ENCODE measurements around the gene LHFPL5. TPM values are rescaled to one million over a fixed set of nuclear protein-coding genes. Genes with fewer than 3 reads are reported as not detected.

LHFPL5 gene
- total RNA-seq, 1 experiment from 2014 or later = not detected

DNA sequence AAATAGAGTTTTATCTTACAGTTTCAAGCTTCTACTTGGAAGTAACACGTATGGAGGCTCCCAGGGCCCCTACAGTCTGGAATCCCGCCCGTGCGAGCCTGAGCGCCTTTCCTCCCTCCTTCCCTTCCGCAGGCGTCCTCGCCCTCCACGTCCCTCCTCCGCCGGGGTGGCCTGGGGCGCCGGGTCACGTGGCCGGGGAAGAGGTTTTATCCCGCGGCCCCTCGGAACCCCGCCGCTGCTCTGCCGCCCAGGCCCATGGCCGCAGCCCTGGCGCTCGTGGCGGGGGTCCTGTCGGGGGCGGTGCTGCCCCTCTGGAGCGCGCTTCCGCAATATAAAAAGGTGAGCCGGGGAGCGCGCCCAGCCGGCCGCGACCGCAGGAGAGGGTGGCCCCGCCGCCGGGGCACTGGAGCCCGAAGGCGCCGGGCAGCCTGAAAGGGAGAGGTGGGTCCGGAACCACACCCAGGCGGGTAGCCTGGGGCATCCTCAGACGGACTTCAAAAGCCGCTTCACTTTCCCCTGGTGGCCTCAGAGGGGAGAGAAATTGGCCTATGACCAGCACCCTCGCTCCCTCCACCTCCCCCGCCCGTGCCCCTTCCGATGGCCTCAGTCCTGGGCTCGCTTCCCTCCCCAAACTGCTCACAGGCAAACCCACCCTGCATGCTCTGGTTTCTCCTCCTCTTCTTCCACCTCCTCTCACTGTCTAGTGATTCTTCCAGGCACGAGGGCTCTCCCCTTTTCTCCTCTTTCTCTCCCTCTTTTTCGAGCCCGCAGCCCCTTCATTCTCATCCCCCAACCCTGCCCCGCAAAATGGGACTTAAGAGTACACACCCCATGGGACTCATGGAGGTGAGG, 28.6 kb upstream of the LHFPL5 start, which contains the start of gene CLPSL2:
CLPSL2 (plus strand) TSS at position 235 of the 852 bp plus-strand sequence; CDS start at position 256, 21 bp downstream.
- Histone ChIP-seq H3K27me3 (ENCODE audit: low read length) (no peaks in the 10 kb centered on the region), H2AFZ (ENCODE audit: low read length) (no peak within 1 kb of the TSS), H3K9ac (ENCODE audit: low read length) (no peak within 1 kb of the TSS), H3K79me2 (ENCODE audit: low read length) (no peaks in the 10 kb centered on the region), H3K4me2 (ENCODE audit: low read depth, low read length, poor library complexity, severe bottlenecking) (no peak within 1 kb of the TSS), H3K4me1 (ENCODE audit: low read length) (no peaks in the 10 kb centered on the region), H3K9me2 (replicated peaks; ENCODE audit: insufficient read depth, low read length) (no peaks in the 10 kb centered on the region), H4K20me1 (ENCODE audit: insufficient read depth, low read depth, low read length) (no peaks in the 10 kb centered on the region), H3K36me3 (ENCODE audit: insufficient read depth, low read length) (no peaks in the 10 kb centered on the region), H3K27ac (ENCODE audit: low read length) (no peak within 1 kb of the TSS), H3K9me3 (ENCODE audit: low read length) (no peaks in the 10 kb centered on the region), H3K4me3 (ENCODE audit: low read length) (no peak within 1 kb of the TSS)
- DNase-seq = no peak

DNA sequence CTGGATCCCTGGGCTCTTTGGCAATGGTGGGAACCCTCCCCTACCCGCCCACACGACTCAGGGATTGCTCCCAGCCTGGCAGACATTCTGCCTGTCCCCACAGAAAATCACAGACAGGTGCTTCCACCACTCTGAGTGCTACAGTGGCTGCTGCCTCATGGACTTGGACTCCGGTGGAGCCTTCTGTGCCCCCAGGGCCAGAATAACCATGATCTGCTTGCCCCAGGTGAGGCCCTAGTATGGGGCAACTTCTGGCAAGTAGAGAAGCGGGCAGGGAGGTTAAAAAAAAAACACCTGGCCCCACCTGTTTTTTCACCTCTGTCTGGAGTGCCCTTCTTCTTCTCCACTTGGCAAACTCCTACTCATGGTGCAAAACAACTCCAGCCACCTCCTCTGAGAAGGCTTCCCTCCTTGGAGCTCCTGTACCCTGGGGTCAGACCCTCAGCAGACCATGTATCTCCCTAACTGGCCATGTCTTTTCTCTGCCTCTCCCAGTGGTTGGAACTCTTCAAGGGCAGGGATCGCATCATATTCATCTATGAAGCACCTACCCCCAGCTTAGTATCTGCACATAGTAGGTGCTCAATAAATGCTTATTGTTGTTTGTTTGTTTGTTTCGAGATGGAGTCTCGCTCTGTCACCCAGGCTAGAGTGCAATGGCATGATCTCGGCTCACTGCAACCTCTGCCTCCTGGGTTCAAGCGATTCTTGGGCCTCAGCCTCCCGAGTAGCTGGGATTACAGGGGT, 27.6 kb upstream of the LHFPL5 start:
- H3K9ac ChIP-seq (ENCODE audit: low read length) = no peak overlapping the region
- H3K9me2 ChIP-seq (replicated peaks; ENCODE audit: insufficient read depth, low read length) = no peaks in the 10 kb centered on the region
- H3K36me3 ChIP-seq (ENCODE audit: insufficient read depth, low read length) = no peaks in the 10 kb centered on the region
- no peaks in the 10 kb centered on the region for H3K4me1 ChIP-seq (ENCODE audit: low read length)
- H2AFZ ChIP-seq (ENCODE audit: low read length) = no peak overlapping the region
- H3K79me2 ChIP-seq (ENCODE audit: low read length) = no peaks in the 10 kb centered on the region
- DNase-seq = no peak
- no peaks in the 10 kb centered on the region for H3K27me3 ChIP-seq (ENCODE audit: low read length)
- H3K27ac ChIP-seq (ENCODE audit: low read length) = no peak overlapping the region
- no peak overlapping the region for H3K4me2 ChIP-seq (ENCODE audit: low read depth, low read length, poor library complexity, severe bottlenecking)
- no peak overlapping the region for H3K4me3 ChIP-seq (ENCODE audit: low read length)
- H4K20me1 ChIP-seq (ENCODE audit: insufficient read depth, low read depth, low read length) = no peaks in the 10 kb centered on the region
- no peaks in the 10 kb centered on the region for H3K9me3 ChIP-seq (ENCODE audit: low read length)

DNA sequence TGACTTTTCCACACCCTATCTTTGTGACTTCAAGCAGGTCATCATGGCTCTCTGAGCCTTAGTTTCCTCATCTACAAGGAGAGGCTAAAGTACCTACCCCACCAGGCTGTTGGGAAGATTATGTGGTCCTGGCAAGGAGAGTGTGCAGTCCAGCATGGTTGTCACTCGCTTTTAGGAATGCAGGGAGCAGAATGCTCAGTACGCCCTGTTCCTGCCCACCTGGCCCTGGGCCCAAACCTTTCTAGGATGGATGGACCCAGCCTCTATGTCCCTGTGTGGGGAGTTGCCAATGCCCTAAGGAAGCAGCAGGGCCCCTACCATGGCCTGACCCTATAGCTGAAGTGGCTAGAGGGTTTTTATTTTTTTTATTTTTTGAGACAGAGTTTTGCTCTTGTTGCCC, 26.7 kb upstream of the LHFPL5 start:
- no peaks in the 10 kb centered on the region for H3K9me2 ChIP-seq (replicated peaks; ENCODE audit: insufficient read depth, low read length)
- no peaks in the 10 kb centered on the region for H3K27me3 ChIP-seq (ENCODE audit: low read length)

DNA sequence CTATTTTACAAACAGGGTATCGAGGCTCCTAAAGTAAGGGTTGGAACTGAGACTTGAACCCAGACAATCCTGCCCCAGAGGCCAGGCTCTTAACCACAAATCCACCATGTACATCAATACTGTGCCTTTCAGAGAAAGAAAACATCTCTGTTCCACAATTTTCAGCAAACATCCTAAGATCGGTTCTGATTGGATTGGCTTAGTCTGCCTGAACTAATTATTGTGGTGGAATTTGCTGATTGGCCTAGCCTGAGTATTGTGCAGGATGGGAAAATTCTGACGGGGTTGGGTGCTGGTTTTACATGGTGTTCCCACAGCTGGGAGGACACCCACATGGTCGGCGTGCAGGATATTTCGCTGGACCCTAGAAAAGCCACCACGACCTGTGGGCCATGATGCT, 24.4 kb upstream of the LHFPL5 start, which contains the start of gene CLPSL1:
CLPSL1 (plus strand) TSS at position 301 of the 400 bp plus-strand sequence; CDS start at position 393, 92 bp downstream.
- Histone ChIP-seq H3K4me1 (ENCODE audit: low read length) (no peaks in the 10 kb centered on the region), H2AFZ (ENCODE audit: low read length) (no peak within 1 kb of the TSS), H3K27me3 (ENCODE audit: low read length) (no peaks in the 10 kb centered on the region), H3K9ac (ENCODE audit: low read length) (no peak within 1 kb of the TSS), H3K36me3 (ENCODE audit: insufficient read depth, low read length) (no peaks in the 10 kb centered on the region), H3K4me3 (ENCODE audit: low read length) (no peak within 1 kb of the TSS), H3K27ac (ENCODE audit: low read length) (no peak within 1 kb of the TSS), H4K20me1 (ENCODE audit: insufficient read depth, low read depth, low read length) (no peaks in the 10 kb centered on the region), H3K9me2 (replicated peaks; ENCODE audit: insufficient read depth, low read length) (no peaks in the 10 kb centered on the region), H3K79me2 (ENCODE audit: low read length) (no peaks in the 10 kb centered on the region), H3K9me3 (ENCODE audit: low read length) (no peaks in the 10 kb centered on the region), H3K4me2 (ENCODE audit: low read depth, low read length, poor library complexity, severe bottlenecking) (no peak within 1 kb of the TSS)
- DNase-seq = no peak

More for the DNA sequence above, 26.7 kb upstream of the LHFPL5 start:
- no peaks in the 10 kb centered on the region for H3K9me3 ChIP-seq (ENCODE audit: low read length)
- H3K4me3 ChIP-seq (ENCODE audit: low read length) = no peak overlapping the region
- H4K20me1 ChIP-seq (ENCODE audit: insufficient read depth, low read depth, low read length) = no peaks in the 10 kb centered on the region
- H3K4me2 ChIP-seq (ENCODE audit: low read depth, low read length, poor library complexity, severe bottlenecking) = no peak overlapping the region
- no peak overlapping the region for H3K27ac ChIP-seq (ENCODE audit: low read length)
- H2AFZ ChIP-seq (ENCODE audit: low read length) = no peak overlapping the region
- DNase-seq = no peak
- no peak overlapping the region for H3K9ac ChIP-seq (ENCODE audit: low read length)
- H3K36me3 ChIP-seq (ENCODE audit: insufficient read depth, low read length) = no peaks in the 10 kb centered on the region
- no peaks in the 10 kb centered on the region for H3K4me1 ChIP-seq (ENCODE audit: low read length)
- H3K79me2 ChIP-seq (ENCODE audit: low read length) = no peaks in the 10 kb centered on the region

DNA sequence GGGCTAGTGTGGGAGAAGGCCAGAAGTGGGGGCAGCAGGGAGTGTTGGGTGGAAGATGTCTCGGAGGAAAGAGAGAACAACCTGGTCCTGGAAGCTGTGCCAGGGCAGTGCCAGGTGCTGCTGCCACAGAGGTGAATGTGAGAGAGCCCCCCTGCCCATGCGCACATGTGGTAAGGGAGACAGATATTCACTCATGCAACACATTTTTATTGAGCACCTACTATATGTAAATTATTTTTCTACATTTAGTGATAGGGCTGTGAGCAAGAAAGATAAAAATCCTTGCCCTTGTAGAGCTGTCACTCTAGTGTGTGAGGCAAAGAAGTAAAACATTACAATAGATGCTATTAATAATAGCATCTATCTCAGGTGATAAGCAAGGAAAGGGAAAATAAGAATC, 23.9 kb upstream of the LHFPL5 start:
- DNase-seq = no peak
- no peak overlapping the region for H3K4me2 ChIP-seq (ENCODE audit: low read depth, low read length, poor library complexity, severe bottlenecking)
- no peaks in the 10 kb centered on the region for H3K36me3 ChIP-seq (ENCODE audit: insufficient read depth, low read length)
- no peak overlapping the region for H3K9ac ChIP-seq (ENCODE audit: low read length)
- H3K9me3 ChIP-seq (ENCODE audit: low read length) = no peaks in the 10 kb centered on the region
- H3K79me2 ChIP-seq (ENCODE audit: low read length) = no peaks in the 10 kb centered on the region
- no peaks in the 10 kb centered on the region for H4K20me1 ChIP-seq (ENCODE audit: insufficient read depth, low read depth, low read length)
- H2AFZ ChIP-seq (ENCODE audit: low read length) = no peak overlapping the region
- H3K27ac ChIP-seq (ENCODE audit: low read length) = no peak overlapping the region
- H3K9me2 ChIP-seq (replicated peaks; ENCODE audit: insufficient read depth, low read length) = no peaks in the 10 kb centered on the region
- no peak overlapping the region for H3K4me3 ChIP-seq (ENCODE audit: low read length)
- no peaks in the 10 kb centered on the region for H3K4me1 ChIP-seq (ENCODE audit: low read length)
- H3K27me3 ChIP-seq (ENCODE audit: low read length) = no peaks in the 10 kb centered on the region

DNA sequence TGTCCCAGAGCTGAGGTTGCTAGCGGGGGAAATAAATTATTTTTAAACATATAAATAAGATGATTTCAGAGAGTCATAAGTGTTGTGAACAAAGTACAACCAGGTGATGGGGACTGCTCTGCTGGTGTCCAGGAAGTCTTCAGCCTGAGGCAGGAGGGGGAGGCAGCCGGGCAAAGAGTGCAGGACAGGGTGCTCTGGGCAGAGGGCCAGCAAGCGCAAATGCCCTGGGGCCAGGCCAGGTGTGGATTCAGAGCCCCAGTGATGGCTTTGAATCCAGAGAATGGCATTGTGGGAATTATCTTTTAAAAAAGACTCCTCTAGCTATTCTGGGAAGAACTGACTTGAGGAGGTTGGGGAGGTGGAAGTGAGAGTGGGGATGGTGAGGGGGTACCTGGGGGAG, 22.7 kb upstream of the LHFPL5 start:
- H3K4me1 ChIP-seq (ENCODE audit: low read length) = no peaks in the 10 kb centered on the region
- no peaks in the 10 kb centered on the region for H3K36me3 ChIP-seq (ENCODE audit: insufficient read depth, low read length)
- no peak overlapping the region for H3K27ac ChIP-seq (ENCODE audit: low read length)
- no peak for DNase-seq
- H3K27me3 ChIP-seq (ENCODE audit: low read length) = no peaks in the 10 kb centered on the region
- no peak overlapping the region for H3K4me3 ChIP-seq (ENCODE audit: low read length)
- no peaks in the 10 kb centered on the region for H3K9me2 ChIP-seq (replicated peaks; ENCODE audit: insufficient read depth, low read length)
- H3K79me2 ChIP-seq (ENCODE audit: low read length) = no peaks in the 10 kb centered on the region
- H3K9me3 ChIP-seq (ENCODE audit: low read length) = no peaks in the 10 kb centered on the region
- H3K9ac ChIP-seq (ENCODE audit: low read length) = no peak overlapping the region
- H2AFZ ChIP-seq (ENCODE audit: low read length) = no peak overlapping the region
- H4K20me1 ChIP-seq (ENCODE audit: insufficient read depth, low read depth, low read length) = no peaks in the 10 kb centered on the region
- no peak overlapping the region for H3K4me2 ChIP-seq (ENCODE audit: low read depth, low read length, poor library complexity, severe bottlenecking)

DNA sequence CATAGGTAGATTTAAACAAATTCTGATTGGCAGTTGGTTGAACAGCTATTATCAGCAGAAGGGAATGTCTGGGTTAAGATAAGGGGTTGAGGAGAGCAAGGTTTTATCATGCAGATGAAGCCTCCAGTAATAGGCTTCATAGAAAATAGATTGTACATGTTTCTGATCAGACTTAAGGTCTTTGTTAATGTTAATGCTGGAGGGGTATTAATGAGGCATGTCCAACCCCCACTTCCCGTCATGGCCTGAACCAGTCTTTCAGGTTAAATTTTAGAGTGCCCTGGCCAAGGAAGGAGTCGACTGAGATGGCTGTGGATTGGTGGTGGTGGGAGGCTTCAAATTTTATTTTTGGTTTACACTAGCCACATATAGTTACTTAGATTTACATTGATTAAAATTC, 21.0 kb upstream of the LHFPL5 start:
- no peaks in the 10 kb centered on the region for H3K79me2 ChIP-seq (ENCODE audit: low read length)
- H3K27ac ChIP-seq (ENCODE audit: low read length) = no peak overlapping the region
- no peak overlapping the region for H3K4me2 ChIP-seq (ENCODE audit: low read depth, low read length, poor library complexity, severe bottlenecking)
- no peak for DNase-seq
- H3K9ac ChIP-seq (ENCODE audit: low read length) = no peak overlapping the region
- H3K27me3 ChIP-seq (ENCODE audit: low read length) = no peaks in the 10 kb centered on the region
- no peak overlapping the region for H2AFZ ChIP-seq (ENCODE audit: low read length)
- H3K36me3 ChIP-seq (ENCODE audit: insufficient read depth, low read length) = no peaks in the 10 kb centered on the region
- H4K20me1 ChIP-seq (ENCODE audit: insufficient read depth, low read depth, low read length) = no peaks in the 10 kb centered on the region
- H3K4me1 ChIP-seq (ENCODE audit: low read length) = no peaks in the 10 kb centered on the region
- no peaks in the 10 kb centered on the region for H3K9me3 ChIP-seq (ENCODE audit: low read length)
- H3K9me2 ChIP-seq (replicated peaks; ENCODE audit: insufficient read depth, low read length) = no peaks in the 10 kb centered on the region
- H3K4me3 ChIP-seq (ENCODE audit: low read length) = no peak overlapping the region

DNA sequence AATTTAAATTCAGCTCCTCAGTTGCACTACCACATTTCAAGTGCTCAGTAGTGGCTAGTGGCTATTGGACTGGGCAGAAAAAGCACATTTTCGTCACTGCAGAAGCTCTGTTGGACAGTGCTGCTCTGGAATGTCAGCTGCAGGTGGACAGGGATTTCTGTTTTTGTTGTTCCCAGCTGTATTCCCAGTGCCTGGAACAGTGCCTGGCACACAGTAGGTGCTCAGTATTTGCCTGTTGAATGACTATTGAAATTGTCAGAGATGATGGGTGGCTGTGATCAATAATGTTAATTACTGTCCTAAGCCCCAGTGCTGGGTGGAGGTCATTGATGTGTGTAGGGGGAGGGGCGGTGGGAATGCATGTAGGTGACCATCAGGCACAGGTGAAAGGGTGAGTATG, 18.9 kb upstream of the LHFPL5 start:
- Histone ChIP-seq H3K36me3 (ENCODE audit: insufficient read depth, low read length) (no peaks in the 10 kb centered on the region), H2AFZ (ENCODE audit: low read length) (no peak overlapping the region), H3K4me3 (ENCODE audit: low read length) (no peak overlapping the region), H3K4me1 (ENCODE audit: low read length) (no peaks in the 10 kb centered on the region), H3K9ac (ENCODE audit: low read length) (no peak overlapping the region), H4K20me1 (ENCODE audit: insufficient read depth, low read depth, low read length) (no peaks in the 10 kb centered on the region), H3K27me3 (ENCODE audit: low read length) (no peaks in the 10 kb centered on the region), H3K9me2 (replicated peaks; ENCODE audit: insufficient read depth, low read length) (no peaks in the 10 kb centered on the region), H3K27ac (ENCODE audit: low read length) (no peak overlapping the region), H3K9me3 (ENCODE audit: low read length) (no peaks in the 10 kb centered on the region), H3K79me2 (ENCODE audit: low read length) (no peaks in the 10 kb centered on the region), H3K4me2 (ENCODE audit: low read depth, low read length, poor library complexity, severe bottlenecking) (no peak overlapping the region)
- DNase-seq = no peak

All from Karpas-422 (cell line).